CD4-positive, alpha-beta T cell treated with Interleukin-12 subunit alpha and Interleukin-12 subunit beta, for 1 hour (primary cell): ENCODE measurements around the gene HOXD3.
A peak's percentile ranks its signal among the peaks of the same experiment; 100 is the strongest.

Experiments
- DNase-seq: peaks from one replicate; pipeline ENCODE4 v3.0.0-alpha.2; 2020

The HOXD3 gene

GRCh38 chr2:176122052-176122682, 34.9 kb upstream of the HOXD3 start:
- DNase-seq = no peak

GRCh38 chr2:176122683-176123410, 34.3 kb upstream of the HOXD3 start, which contains the start of gene HOXD9:
TSS of gene HOXD9 (plus strand) at chr2:176122719. CDS start at chr2:176122769, 50 bp downstream.
- no peak for DNase-seq

GRCh38 chr2:176123411-176124109, 33.5 kb upstream of the HOXD3 start:
- no peak for DNase-seq

- DNase-seq = no peak
Observed at GRCh38 chr2:176124110-176124946, 32.8 kb upstream of the HOXD3 start.

- DNase-seq = no peak
Observed at GRCh38 chr2:176124947-176125771, 31.9 kb upstream of the HOXD3 start.

- no peak for DNase-seq
Observed at GRCh38 chr2:176125772-176126054, 31.4 kb upstream of the HOXD3 start.

- DNase-seq = peak; percentile 67
Observed at GRCh38 chr2:176126929-176127773, 30.0 kb upstream of the HOXD3 start.

- no peak for DNase-seq
Observed at GRCh38 chr2:176127774-176128072, 29.4 kb upstream of the HOXD3 start.

- no peak for DNase-seq
Observed at GRCh38 chr2:176128172-176128981, 28.7 kb upstream of the HOXD3 start.

- no peak for DNase-seq
Observed at GRCh38 chr2:176128982-176129796, 27.9 kb upstream of the HOXD3 start, which contains the start of gene HOXD8. TSS of gene HOXD8 (plus strand) at chr2:176129705. CDS start at chr2:176130367, 662 bp downstream.

- DNase-seq = no peak
Observed at GRCh38 chr2:176129813-176130146, 27.3 kb upstream of the HOXD3 start.

- no peak for DNase-seq
Observed at GRCh38 chr2:176130147-176130956, 26.8 kb upstream of the HOXD3 start.

GRCh38 chr2:176130957-176131847, 25.9 kb upstream of the HOXD3 start:
- DNase-seq = no peak

- no peak for DNase-seq
Observed at GRCh38 chr2:176131848-176132158, 25.3 kb upstream of the HOXD3 start.

- DNase-seq = peak; percentile 27
Observed at GRCh38 chr2:176132205-176133171, 24.6 kb upstream of the HOXD3 start.

- no peak for DNase-seq
Observed at GRCh38 chr2:176133389-176133788, 23.7 kb upstream of the HOXD3 start.

- no peak for DNase-seq
Observed at GRCh38 chr2:176134035-176134434, 23.1 kb upstream of the HOXD3 start.
